ENCODE data around the gene GINS2.

Gene GINS2

GRCh38 chr16:85641776-85642176 is 47.0 kb downstream of the GINS2 start:
- H3K9ac ChIP-seq (ENCODE audit: low read length) = no peak overlapping the region
- peaks cover 5% of the 10 kb centered on the region for H3K4me1 ChIP-seq (ENCODE audit: control insufficient read depth, insufficient read depth, low read length)
- H3K27me3 ChIP-seq (ENCODE audit: control insufficient read depth, insufficient read depth, low read length) = no peaks in the 10 kb centered on the region
- H3K36me3 ChIP-seq (ENCODE audit: control insufficient read depth, insufficient read depth, low read length) = no peaks in the 10 kb centered on the region
- no peak overlapping the region for H3K4me3 ChIP-seq (ENCODE audit: low read length)
- peak overlapping the region; percentile 38 for H3K27ac ChIP-seq (ENCODE audit: low read depth, low read length)

GRCh38 chr16:85641305-85641704 is 47.4 kb downstream of the GINS2 start:
- Histone ChIP-seq H3K4me3 (ENCODE audit: low read length) (no peak overlapping the region), H3K27me3 (ENCODE audit: control insufficient read depth, insufficient read depth, low read length) (no peaks in the 10 kb centered on the region), H3K9ac (ENCODE audit: low read length) (no peak overlapping the region), H3K4me1 (ENCODE audit: control insufficient read depth, insufficient read depth, low read length) (peaks cover 5% of the 10 kb centered on the region), H3K36me3 (ENCODE audit: control insufficient read depth, insufficient read depth, low read length) (no peaks in the 10 kb centered on the region), H3K27ac (ENCODE audit: low read depth, low read length) (peak overlapping the region; percentile 38)

GRCh38 chr16:85640585-85640984 is 48.2 kb downstream of the GINS2 start:
- Histone ChIP-seq H3K4me1 (ENCODE audit: control insufficient read depth, insufficient read depth, low read length) (peaks cover 5% of the 10 kb centered on the region), H3K9ac (ENCODE audit: low read length) (no peak overlapping the region), H3K4me3 (ENCODE audit: low read length) (no peak overlapping the region), H3K36me3 (ENCODE audit: control insufficient read depth, insufficient read depth, low read length) (no peaks in the 10 kb centered on the region), H3K27ac (ENCODE audit: low read depth, low read length) (no peak overlapping the region), H3K27me3 (ENCODE audit: control insufficient read depth, insufficient read depth, low read length) (no peaks in the 10 kb centered on the region)

- Histone ChIP-seq H3K36me3 (ENCODE audit: control insufficient read depth, insufficient read depth, low read length) (no peaks in the 10 kb centered on the region), H3K9ac (ENCODE audit: low read length) (no peak overlapping the region), H3K4me1 (ENCODE audit: control insufficient read depth, insufficient read depth, low read length) (peaks cover 5% of the 10 kb centered on the region), H3K4me3 (ENCODE audit: low read length) (no peak overlapping the region), H3K27ac (ENCODE audit: low read depth, low read length) (peak overlapping the region; percentile 24), H3K27me3 (ENCODE audit: control insufficient read depth, insufficient read depth, low read length) (no peaks in the 10 kb centered on the region)
These were observed 48.5 kb downstream of the GINS2 start for GRCh38 chr16:85640254-85640558.

GRCh38 chr16:85639529-85640253 is 49.1 kb downstream of the GINS2 start:
- no peak overlapping the region for H3K4me3 ChIP-seq (ENCODE audit: low read length)
- no peak overlapping the region for H3K9ac ChIP-seq (ENCODE audit: low read length)
- H3K4me1 ChIP-seq (ENCODE audit: control insufficient read depth, insufficient read depth, low read length) = peaks cover 5% of the 10 kb centered on the region
- no peaks in the 10 kb centered on the region for H3K27me3 ChIP-seq (ENCODE audit: control insufficient read depth, insufficient read depth, low read length)
- H3K27ac ChIP-seq (ENCODE audit: low read depth, low read length) = peak overlapping the region; percentile 24
- H3K36me3 ChIP-seq (ENCODE audit: control insufficient read depth, insufficient read depth, low read length) = no peaks in the 10 kb centered on the region

GRCh38 chr16:85638695-85639409 is 49.9 kb downstream of the GINS2 start:
- Histone ChIP-seq H3K27me3 (ENCODE audit: control insufficient read depth, insufficient read depth, low read length) (no peaks in the 10 kb centered on the region), H3K36me3 (ENCODE audit: control insufficient read depth, insufficient read depth, low read length) (no peaks in the 10 kb centered on the region), H3K4me1 (ENCODE audit: control insufficient read depth, insufficient read depth, low read length) (peaks cover 5% of the 10 kb centered on the region), H3K27ac (ENCODE audit: low read depth, low read length) (peak overlapping the region; percentile 21), H3K4me3 (ENCODE audit: low read length) (no peak overlapping the region), H3K9ac (ENCODE audit: low read length) (no peak overlapping the region)

GRCh38 chr16:85637808-85638647 is 50.7 kb downstream of the GINS2 start:
- no peaks in the 10 kb centered on the region for H3K27me3 ChIP-seq (ENCODE audit: control insufficient read depth, insufficient read depth, low read length)
- peaks cover 5% of the 10 kb centered on the region for H3K4me1 ChIP-seq (ENCODE audit: control insufficient read depth, insufficient read depth, low read length)
- no peak overlapping the region for H3K4me3 ChIP-seq (ENCODE audit: low read length)
- H3K27ac ChIP-seq (ENCODE audit: low read depth, low read length) = no peak overlapping the region
- no peaks in the 10 kb centered on the region for H3K36me3 ChIP-seq (ENCODE audit: control insufficient read depth, insufficient read depth, low read length)
- H3K9ac ChIP-seq (ENCODE audit: low read length) = no peak overlapping the region

GRCh38 chr16:85637061-85637807 is 51.5 kb downstream of the GINS2 start:
- Histone ChIP-seq H3K27me3 (ENCODE audit: control insufficient read depth, insufficient read depth, low read length) (no peaks in the 10 kb centered on the region), H3K4me3 (ENCODE audit: low read length) (no peak overlapping the region), H3K9ac (ENCODE audit: low read length) (no peak overlapping the region), H3K27ac (ENCODE audit: low read depth, low read length) (no peak overlapping the region), H3K4me1 (ENCODE audit: control insufficient read depth, insufficient read depth, low read length) (peaks cover 5% of the 10 kb centered on the region), H3K36me3 (ENCODE audit: control insufficient read depth, insufficient read depth, low read length) (no peaks in the 10 kb centered on the region)

- H3K36me3 ChIP-seq (ENCODE audit: control insufficient read depth, insufficient read depth, low read length) = no peaks in the 10 kb centered on the region
- H3K9ac ChIP-seq (ENCODE audit: low read length) = no peak overlapping the region
- peaks cover 5% of the 10 kb centered on the region for H3K4me1 ChIP-seq (ENCODE audit: control insufficient read depth, insufficient read depth, low read length)
- H3K27ac ChIP-seq (ENCODE audit: low read depth, low read length) = no peak overlapping the region
- H3K27me3 ChIP-seq (ENCODE audit: control insufficient read depth, insufficient read depth, low read length) = no peaks in the 10 kb centered on the region
- H3K4me3 ChIP-seq (ENCODE audit: low read length) = no peak overlapping the region
These were observed 52.4 kb downstream of the GINS2 start for GRCh38 chr16:85636234-85636812.

- Histone ChIP-seq H3K27ac (ENCODE audit: low read depth, low read length) (no peak overlapping the region), H3K4me1 (ENCODE audit: control insufficient read depth, insufficient read depth, low read length) (peaks cover 5% of the 10 kb centered on the region), H3K4me3 (ENCODE audit: low read length) (no peak overlapping the region), H3K27me3 (ENCODE audit: control insufficient read depth, insufficient read depth, low read length) (no peaks in the 10 kb centered on the region), H3K36me3 (ENCODE audit: control insufficient read depth, insufficient read depth, low read length) (no peaks in the 10 kb centered on the region), H3K9ac (ENCODE audit: low read length) (no peak overlapping the region)
These were observed 53.1 kb downstream of the GINS2 start for GRCh38 chr16:85635545-85636140.

GRCh38 chr16:85634747-85635544 is 53.8 kb downstream of the GINS2 start:
- no peaks in the 10 kb centered on the region for H3K36me3 ChIP-seq (ENCODE audit: control insufficient read depth, insufficient read depth, low read length)
- H3K4me1 ChIP-seq (ENCODE audit: control insufficient read depth, insufficient read depth, low read length) = peaks cover 5% of the 10 kb centered on the region
- H3K9ac ChIP-seq (ENCODE audit: low read length) = no peak overlapping the region
- no peaks in the 10 kb centered on the region for H3K27me3 ChIP-seq (ENCODE audit: control insufficient read depth, insufficient read depth, low read length)
- H3K4me3 ChIP-seq (ENCODE audit: low read length) = no peak overlapping the region
- H3K27ac ChIP-seq (ENCODE audit: low read depth, low read length) = no peak overlapping the region
